HG02884 (cell line): ENCODE measurements around the gene CXXC5.

ENCODE experiments used
- ATAC-seq: cut with Tn5 transposase; IDR thresholded peaks from one replicate; pipeline ENCODE4 v1.9.1; 2021; ENCODE audit warnings: mild to moderate bottlenecking, moderate library complexity; ENCODE audit not compliant: unreplicated experiment

Gene CXXC5

DNA sequence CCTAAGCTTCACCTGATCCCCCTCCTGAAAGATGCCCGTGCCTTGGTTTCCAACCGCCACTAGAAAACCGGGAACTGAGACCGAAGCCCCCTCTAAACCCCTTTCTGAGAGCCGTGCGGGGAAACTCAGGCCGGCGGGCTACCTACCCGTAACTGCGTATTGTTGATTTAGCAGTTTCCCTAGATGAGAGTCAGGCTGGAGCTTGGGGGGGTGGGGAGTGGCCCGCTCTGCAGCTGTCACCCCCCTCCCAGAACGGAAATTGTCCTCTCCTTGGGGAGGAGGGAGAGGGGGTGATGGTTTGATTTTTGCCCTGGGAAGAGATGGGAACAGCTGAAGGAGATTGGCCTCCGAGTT lies 2.5 kb downstream of the CXXC5 start:
- ATAC-seq = no peak

DNA sequence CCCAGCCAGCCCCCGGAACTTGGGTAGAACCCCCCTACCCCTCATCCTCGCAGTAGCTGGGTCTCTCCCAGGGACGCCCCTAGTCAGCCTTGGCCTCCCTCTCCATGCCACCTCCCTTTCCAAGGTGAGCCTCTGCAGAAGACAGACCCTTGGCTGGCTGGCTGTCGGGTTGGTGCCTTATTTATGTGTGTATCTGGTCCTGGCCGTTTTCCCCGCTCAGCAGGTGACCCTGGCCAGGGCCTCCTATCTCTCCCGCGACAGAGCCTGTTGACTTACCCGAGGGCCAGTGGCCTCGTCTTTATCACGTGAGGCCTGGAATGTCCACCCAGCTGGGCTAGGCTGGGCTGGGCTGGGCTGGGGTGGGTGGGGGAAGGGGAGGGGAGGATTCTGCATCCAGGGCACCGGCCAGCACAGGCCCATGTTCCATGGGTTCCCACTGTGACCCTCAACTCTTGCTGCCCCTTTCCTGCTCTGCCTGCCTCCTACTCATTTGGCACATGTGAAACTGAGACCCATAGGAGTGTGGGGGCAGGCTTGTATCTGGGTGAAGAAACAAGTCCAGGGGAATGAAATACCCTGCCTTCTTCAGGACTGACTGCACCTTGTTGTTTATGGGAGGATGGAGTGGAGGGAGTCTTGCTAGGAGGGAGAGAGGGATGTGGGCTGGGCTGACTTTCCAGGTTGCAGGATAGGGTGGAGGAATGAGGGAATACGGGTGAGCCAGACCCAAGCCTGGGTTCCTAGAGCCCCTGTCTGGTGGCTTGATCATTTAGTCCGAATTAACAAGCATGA lies 3.1 kb downstream of the CXXC5 start:
- ATAC-seq = no peak

DNA sequence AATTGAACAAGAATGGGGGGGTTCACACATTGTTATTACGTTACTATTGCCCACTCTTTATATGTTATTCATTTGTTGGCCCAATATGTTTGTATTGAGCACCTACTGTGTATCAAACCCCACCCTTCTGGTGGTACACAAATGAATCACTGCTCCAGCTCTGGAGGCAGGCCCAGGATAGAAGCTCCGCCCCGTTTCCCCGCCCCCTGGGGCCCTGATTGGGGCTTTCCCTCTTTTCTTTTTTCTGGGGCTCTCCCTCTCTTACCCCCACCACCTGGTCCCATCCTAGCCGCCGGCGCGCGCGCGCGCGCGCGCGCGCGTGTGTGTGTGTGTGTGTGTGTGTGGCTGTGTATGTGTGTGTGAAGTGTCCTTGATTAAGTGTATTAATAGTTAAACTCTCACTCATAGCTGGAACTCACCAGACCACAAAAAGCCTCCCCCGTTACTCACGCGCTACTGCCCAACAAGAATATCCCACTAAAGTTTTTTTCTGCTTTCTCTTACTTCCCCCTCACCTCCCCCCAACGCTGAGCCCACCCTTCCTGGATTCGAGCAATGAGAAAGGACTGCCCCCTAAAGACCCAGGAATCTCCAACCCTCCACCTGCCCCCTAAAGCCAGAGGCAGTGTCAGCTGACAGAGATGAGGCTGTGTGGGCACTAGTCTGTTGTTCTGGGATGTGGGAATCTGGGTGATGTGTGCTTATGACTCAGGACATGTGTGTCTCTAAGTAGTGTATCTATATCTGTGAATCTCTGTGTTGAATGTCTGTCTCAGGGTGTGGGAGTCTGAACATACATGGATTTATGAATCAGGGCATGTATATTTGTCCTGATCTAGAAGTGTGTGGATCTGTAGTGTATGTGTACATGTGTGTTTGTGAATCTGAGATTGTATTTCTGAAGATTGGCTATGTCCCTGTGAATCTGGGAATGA lies 4.0 kb downstream of the CXXC5 start:
- peak; percentile 37 for ATAC-seq

DNA sequence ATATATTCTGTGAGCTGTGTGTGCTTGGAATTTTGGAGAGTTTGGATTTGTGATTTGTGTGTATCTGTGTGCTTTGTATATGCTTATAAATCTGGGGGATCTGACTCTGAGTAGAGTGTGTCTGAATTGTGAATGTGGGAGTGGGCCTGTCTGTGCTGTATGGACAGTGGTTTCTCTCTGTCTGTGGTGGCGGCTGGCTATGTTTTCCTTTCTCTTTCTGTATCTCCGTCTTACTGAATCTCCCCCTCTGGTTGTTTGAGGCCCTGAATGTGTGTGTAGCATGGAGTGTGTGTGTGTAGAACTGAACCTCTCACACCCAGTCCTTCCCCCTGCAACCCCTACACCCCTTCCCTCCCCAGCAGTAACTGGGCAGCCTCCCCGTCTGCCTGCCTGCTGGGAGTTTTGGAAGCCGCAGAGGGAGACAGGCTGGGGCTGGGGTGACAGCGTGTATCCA lies 4.7 kb downstream of the CXXC5 start:
- ATAC-seq = peak; percentile 30

DNA sequence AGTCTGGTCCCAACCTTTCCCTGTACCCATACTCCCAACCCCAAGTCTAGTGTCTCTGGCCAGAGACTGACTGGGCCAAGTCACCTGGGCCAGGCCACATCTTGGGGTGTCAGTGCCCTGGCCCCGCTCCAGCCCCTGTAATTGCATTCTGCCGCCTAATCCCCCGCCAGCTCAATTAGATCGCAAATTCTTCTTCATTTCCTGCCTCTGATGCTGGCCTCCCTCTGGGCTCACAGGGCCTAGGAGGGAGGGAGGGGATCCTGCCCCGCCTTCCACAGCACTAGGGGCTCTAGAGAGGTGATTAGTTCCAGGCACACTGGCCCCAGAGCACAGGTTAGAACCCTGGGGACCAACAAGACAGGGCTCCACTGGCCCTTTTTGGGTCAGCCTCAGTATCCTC lies 5.5 kb downstream of the CXXC5 start:
- no peak for ATAC-seq

DNA sequence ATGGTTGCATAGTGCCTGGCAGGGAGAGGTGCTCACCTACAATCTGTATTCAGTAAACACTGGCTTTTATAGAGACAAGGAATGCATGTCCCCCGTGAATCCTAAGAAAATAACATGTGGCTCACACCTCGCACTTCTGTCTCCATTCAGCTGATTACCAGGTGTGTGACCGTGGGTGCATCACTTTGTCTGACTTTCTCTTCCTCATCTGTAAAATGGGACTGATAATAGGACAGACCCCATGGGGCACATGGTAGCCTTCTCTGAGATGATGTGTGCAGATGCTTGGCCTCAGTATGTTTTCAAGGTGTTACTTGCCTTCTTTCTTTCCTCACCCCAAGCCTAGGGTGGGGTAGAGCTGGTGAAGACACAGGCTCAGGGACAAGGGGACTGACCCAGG lies 6.3 kb downstream of the CXXC5 start:
- ATAC-seq = no peak

DNA sequence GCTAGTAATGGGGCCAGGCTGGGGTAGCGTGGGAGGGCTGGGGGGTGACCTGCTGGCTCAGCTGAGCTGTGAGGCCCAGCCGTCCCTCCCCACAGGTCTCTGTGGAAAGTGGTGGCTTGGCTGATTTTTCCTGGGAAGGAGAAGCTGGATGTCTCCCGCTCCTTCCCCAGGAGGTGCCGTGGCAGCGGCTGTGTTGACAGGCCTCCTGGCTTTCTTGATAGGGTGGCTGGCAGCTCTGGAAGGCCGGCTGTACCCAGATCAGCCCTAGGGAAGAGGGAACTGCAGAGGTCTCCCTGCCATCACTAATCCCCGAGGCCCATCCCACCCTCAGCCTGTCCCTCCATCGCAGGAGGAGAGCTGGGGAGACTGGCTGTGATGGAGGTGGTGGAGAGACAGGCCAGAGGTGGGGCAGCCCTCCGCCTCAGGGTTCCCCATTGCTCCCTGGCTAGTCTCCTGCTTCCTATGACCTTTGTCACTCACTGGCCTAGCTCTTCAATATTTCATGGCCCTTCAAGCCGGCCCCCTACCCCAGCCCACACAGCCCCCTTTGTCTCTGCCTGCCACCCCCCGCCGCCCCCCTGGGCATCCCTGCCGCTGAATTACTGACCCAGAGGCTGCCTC lies 6.8 kb downstream of the CXXC5 start:
- ATAC-seq = no peak

DNA sequence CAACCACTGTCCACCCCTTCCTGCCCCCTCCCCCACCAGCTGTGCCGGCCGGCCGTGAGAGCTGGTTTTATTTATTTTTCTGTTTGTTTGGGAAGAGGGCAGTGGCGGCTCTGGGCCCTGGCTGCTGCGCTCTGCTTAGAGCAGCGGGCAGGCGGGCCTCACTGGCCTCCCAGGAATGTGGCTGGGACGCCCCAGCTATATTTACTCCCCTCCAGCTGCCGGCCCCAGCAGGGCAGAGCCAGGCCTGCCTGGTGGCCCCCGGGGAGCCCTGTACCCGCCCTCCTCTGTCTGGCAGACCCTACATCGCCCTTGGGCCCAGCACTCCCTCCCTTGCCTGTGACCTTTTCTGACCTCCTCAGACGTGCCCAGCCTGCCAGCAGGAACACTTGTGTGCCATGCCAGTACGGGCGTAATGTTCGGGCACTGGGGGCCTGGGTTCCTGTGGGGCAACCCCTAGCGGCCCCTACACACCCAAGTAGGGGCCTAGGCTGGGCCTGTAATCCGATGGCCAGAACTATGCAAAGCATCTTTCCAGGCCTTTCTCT lies 7.7 kb downstream of the CXXC5 start:
- ATAC-seq = no peak

DNA sequence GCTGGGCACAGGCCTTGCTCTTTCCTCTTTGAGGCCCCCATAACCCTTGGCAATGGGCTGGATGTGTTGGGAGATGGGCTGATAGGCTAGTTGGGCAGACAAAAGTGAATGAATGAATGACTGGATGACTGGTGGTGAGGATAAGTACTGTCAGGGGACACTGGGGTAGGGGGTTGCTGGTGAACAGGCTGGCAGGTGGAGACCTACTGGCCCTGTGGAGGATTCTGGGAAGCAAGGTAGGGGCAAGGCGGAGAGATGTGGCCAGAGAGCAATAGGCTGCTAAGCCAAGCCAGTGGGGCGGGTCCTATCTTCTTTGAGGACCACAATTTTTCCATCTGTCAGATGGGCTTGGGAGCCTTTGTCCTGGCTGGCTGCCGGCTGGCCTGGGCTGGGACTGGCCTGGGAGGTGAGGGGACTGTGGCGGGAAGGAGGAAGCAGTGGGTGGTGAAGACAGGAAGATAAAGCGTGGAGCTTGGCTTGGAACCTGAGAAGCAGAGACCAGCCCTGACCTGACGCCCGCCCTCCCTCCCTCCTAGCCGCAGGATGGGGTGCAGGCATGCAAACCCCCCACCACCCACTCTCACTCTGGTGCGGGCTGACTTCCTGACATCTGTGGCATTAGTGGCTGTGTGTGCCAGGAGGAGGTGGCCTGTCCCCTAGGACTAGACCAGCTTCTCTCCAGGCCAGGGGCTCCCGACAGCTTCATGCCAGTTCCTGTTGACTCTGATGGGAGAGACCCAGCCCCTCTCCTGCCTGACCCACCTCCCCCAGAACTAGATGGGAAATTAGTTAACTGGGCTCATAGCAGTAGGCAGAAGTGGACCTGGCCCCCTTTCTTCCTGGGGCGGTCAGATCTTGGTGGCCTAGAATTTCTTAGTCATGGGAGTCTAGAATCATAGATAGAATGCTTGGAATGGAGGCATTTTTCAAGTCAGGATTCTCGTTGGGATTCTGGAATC lies 9.5 kb downstream of the CXXC5 start:
- no peak for ATAC-seq

DNA sequence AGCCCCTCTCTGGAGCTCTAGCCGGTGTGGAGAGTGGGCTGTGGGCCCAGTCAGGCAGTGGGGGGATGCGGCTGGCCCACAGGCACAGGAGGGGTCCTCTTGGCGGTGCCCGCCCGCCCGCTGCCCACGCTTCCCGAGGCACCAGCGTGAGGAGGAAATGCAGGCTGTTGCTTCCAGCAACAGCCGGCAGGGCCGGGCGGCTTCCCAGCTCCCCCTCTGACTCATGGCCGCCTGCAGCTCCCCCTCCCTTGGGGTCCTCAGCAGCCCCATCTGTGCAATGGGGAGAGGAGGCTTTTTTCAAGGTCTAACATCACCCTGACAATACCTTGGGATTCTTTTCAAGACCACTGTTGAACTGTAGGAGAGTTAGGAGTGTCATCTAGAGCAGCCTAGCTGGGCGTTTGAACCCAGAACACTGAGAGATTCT lies 10.4 kb downstream of the CXXC5 start:
- ATAC-seq = no peak

DNA sequence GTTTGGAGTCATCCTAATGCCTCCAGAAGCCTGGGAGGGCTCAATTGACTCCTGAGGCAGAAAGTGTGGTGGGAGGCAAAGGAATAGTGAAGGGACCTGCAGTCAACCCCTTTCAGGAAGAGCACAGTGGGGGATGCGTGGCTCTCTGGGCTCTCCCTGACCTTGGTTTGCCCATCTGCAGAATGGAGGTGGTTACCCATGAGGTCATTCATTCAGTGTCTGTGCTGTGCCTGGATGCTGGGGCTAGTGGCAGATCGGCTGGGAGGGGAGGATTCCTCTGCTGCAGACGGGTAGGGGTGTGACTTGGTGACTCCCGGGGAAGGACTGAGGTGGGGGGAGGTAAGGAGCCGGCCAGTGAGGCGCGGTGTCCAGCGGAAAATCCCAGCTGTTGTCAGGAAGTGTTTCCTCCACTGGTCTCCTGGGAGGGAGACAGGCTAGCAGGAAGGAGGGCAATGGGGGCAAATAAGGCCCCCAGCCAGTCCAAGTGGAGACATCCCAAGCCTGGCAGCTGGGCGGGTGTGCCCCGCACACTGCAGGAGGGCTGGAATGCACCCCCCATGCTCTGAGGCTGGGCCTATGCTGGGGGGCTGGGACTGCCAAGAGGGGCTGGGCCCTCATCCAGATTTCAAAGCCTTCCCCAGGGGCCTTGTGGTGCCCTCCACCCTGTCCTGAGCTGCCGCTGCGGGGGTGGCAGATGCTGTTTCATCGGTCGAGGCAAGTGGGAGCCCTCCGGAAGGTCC lies 10.9 kb downstream of the CXXC5 start:
- ATAC-seq = no peak

DNA sequence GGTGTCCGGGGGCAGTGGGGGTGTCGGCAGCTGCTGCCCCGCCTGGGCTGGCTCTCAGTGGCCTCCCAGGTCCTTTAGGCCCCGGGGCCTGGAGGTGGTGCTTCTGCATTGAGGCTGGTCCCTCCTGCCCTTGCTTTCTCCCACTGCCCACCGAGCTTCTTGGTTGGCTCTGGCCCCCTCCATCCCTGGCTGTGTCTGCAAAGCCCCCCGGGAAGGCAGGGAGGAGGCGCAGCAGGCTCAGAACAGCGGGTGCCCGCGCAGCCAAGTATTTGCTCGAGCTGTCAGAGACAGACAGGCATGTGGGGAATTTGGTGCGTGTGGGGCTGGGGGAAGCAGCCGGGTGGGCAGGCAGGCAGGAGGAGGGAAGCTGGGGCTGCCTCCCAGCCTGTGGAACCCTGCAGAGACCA lies 11.5 kb downstream of the CXXC5 start:
- no peak for ATAC-seq

DNA sequence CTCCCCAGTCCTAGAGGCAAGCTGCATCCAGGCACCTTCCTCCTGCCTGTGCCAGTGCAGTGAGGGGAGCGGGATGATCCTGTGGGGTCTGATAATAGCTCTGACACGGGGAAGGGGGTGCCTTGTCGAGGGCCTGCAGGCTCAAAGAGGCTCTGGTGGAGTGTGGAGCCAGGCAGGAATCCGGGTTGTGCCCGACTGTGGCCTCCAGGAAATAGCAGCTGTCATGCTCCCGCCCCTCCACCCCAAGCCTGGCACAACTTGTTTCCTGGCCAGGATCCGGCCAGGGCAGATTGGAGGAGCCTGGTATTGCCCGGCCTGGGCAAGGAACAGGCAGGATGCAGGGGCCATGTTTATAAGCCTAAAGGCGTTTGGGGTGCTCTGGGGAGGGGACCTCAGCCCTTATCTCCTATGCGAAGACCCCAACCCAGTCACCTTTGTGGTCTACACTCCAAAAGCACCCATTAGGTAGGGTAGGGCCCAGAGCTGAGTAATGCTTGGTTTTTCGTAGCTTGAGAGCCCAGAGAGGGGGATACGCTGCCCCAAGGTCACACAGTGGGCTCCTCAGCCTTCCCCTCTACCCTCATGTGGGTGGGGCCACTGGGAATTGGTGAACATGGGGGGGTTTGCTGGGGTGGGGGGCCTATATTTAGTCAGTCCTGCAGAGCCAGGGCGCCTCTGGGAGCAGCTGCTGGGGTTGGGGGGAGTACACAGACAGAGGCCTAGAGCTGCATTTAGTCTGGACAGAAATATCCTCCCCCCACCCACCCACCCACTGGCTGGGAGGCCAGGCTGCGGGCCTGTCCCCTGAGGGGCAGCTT lies 12.2 kb downstream of the CXXC5 start:
- ATAC-seq = peak; percentile 2

DNA sequence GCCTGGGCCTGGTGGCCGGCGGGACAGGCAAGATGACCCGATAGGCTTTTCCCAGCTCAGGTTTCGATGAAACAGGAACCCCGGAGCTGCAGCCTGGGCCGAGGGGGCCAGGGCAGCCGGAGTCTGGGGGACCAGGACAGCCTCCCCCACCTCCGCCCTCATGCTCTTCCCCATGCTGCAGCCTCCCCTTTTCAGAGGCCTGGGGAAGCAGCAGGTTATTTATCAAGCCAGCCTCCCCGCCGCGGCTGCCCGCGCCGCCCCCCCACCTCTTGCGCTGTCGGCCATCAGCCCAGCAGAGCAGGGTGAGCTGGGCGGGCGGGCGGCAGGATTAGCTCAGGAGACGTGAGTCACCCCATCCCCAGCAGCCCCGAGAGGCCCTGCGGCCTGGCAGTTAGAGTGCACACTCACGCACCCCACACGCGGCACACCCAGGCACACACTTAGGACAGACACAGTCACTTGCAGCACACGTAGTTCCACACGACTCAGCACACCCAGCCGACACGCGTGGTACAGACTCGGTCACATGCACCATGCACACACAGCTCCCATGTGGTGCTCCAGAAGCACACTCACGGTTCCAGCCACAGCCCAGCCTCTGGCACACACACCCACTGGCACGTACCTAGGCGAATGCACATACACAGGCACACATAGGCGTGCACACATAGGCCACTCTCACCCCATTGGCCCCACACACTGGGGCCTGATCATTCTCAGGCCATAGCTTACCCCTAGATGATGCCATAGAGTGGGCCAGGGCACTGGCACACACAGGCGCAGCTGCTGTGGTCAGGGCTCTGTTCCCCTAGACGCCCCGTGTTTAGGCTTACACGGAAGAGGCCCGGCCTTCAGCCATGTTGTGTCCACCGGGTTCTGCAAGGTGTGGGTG lies 13.0 kb downstream of the CXXC5 start:
- peak; percentile 28 for ATAC-seq

DNA sequence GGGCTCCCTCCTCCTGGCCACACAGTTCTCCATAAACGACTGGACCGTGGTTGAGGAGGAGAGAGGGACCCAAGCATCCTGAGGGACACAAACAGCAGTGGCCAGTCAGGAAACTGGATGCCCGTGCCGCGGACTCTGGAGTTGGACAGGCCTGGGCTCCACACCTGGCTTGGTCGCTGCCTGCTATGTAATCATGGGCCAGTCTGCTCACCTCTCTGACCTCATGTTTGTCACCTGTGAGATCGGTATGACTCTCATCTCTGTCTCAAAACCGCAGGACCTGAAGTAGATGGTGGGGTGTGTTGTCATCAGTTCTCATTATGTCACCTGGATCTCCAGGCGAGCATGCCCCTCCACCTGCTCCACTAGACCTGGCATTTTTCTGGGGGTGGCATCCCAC lies 14.5 kb downstream of the CXXC5 start:
- ATAC-seq = no peak

DNA sequence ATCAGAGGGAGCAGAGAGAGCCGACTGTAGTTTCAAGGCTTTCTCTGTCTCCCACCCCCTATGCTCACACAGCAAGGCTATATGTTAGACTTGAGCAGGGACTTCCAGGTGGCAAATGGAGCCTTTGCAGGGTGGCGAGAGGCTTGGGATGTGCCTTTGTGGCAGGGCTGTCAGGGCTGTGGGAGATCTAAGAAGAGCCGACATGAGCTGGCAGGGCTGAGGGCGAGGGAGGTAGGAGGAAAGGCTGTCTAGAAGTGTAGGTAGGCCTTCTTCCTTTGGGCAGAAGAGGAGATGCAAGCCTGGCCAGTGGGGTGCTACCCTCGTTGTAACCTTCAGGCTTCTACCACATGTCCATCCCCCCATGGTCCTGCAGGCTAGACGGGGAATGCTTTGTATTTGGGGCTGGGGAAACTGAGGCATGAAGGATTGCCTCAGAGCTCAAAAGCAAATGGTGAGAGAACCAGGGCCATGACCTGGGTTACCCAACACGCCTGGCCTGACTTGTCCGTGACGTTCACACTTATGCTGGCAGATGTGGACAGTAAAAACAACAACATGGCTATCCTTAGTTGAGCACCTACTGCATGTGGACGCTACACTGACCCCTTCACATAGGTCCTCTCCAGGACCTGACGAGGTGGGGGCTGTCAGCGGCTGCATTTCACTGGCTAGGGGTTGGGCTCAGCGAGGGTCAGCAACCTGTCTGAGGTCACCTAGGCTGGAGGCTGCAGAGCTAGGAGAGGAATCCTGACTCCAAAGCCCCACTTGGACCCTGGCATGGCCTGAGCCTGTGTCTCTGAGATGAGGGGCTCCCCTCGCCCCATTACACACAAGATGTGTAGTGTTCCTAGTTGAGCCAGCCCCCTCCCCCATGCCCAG lies 15.3 kb downstream of the CXXC5 start:
- ATAC-seq = no peak
